GM18520 (cell line): Measurements from ENCODE around the gene FAM240A.

Experiments used
- ATAC-seq: cut with Tn5 transposase; IDR thresholded peaks from one replicate; pipeline ENCODE4 v1.9.1; 2021; ENCODE audit not compliant: unreplicated experiment

Gene FAM240A

DNA sequence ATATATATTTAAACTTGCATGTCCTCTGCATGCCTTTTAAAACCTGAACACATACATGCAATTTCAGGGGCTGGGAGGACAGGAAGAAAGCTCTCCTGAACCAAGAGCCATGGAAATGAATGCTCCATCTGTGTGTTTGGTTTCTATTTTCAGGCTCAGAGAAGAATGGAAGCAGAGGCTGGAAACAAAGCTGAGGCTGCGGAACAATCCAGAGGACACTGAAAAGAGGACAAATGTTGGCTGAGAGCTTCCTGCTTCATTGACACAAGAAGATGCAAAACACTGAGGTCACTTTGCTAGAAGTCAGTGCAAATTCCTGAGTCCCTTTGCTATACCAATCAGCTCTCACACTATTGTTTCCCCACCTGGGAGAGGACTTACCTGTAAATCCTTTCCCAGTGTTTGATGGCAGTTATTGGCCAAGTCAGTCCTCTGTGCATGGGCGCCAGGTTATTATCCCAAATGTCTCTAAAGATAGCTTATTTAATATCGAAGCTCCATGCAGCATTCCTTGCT is 12.7 kb downstream of the FAM240A start:
- no peak for ATAC-seq

DNA sequence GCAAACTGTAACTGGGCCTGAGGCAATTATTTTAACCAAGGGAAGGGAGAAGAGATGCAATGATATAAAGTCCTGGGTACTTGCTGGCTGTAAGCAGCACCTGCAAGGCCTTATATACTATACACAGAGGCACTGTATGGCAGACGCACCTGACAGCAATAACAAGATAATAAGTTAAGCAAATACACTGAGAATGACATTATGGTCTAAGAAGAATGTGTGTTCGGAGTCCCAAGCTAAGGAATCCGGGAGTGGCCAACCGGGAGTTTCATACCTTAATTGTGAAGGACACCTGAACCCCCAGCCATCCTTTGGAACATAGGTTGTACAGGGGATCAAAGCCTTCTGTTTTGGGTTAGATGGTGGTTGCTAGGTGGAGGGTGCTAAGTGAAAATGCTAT is 13.7 kb downstream of the FAM240A start:
- no peak for ATAC-seq

DNA sequence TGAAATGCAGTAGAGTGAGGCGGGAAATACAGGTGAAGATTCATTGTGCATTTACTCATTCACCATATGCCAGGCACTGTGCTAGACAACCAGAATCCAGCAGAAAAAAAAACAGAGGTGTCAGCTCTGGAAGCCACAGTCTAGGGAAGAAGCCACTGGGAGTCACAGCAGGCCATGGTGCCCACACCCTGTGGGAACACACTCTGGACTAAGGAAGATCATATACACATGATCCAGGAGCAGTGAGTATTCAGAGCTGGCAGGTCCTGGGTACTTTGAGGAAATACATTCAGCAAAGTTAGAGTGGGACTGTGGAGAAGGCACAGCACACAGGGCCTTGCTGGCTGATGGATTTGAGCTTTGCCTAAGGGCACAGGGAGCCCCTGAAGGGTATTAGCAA is 14.8 kb downstream of the FAM240A start:
- no peak for ATAC-seq

DNA sequence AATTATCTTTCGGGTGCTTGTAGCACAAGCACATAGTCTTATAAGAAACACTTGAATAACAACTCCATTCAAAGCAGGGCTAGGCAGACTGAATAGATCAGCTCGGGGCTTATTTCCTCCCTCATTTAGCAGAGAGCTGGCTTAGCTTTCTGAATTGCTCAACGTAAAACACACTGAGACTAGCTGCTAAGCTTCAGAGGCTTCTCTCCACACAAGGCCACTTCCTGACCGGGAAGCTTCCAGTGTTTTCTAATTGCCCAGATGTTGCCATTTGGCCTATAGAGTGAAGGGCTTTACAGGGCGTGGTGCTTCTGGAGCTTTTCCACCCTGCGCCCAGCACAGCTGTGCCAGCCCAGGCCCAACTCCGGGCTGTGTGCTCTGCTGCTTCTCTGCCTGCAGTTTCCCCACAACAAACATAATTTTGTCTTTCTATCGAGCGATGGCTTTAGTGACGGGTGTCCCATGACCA is 16.6 kb downstream of the FAM240A start:
- ATAC-seq = no peak

DNA sequence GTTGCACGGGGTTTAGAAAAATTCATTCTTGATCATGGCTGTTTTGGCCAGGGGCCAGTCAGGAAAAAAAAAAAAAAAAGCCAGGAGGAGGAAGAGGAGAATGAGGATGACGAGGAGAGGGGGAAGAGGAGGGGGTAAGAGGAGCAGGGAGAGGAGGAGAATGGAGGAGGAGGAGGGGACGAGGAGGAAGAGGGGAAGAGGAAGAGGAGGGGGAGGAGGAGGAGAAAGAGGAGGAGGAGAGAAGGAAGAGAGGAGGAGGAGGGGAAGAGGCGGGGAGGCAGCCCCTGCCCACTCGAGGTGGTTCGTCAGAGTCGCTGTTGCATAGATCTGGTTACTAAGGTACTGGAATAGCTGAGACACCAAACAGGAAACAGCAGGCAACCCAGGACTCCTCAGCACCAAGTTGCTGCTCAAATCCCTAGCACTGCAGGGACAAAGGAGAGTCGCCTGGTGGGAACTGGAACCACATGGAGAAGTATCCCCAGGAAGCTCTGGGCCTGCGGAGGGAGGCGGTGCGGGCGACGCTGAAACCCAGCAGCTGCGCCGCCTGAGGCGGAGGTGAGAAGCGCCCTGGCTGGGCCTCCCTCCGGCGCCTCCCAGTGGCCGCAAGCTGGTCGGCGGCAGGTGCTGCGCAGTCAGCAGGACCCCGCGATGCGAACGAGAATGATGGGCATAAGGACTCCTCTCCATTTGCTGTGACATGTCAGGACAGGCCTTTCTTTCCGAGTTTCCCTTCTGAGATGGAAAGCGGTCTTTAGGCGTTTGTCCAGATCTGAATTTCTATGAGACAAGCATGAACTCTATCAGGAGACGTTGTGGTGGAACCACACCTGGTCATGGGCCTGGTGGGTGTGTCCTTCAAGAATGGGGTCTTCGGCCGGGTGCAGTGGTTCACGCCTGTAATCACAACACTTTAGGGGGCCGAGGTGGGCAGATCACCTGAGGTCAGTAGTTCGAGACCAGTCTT is 17.5 kb downstream of the FAM240A start:
- ATAC-seq = peak; percentile 53

GRCh38 chr3:46632792-46633191 is 20.5 kb downstream of the FAM240A start:
- no peak for ATAC-seq

DNA sequence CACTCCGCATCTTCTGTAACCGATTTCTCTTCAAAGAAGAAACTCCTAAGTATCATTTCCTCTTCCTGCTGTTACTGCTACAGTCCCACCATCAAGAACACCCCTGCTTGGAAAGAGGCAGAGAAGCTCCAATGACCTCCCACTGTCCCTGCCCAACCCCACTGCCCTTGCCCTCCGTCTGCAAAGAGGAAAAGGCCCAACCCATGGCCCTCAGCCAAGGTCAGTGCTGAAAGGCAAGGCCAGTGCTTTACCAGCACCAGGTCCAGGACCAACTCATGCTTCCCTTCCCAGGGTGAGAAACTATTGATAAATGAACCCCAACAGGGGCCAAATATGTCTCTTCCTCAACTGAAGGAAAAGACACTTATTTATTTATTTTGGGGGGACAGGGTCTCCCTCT is 22.5 kb downstream of the FAM240A start:
- no peak for ATAC-seq

DNA sequence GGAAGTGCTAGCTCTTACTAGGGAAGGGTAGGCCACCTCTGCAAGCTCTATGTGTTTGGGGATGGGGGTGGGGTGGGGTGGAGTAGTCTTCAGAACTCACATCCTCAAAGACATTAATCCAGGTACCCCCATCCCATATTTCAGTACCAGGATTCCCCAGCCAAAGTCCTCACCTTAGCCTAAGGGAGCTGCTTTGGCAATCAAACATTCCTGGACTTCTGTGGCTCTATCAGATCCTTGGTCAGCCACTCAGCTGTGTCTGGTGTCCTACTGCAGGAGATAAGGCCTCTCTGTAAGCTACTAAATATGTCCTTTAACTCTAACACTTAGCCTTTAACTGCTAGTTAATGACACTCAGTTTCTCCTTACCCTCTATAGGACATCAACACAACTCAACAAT is 26.9 kb downstream of the FAM240A start:
- ATAC-seq = no peak

GRCh38 chr3:46640927-46641326 is 28.6 kb downstream of the FAM240A start:
- ATAC-seq = no peak

- ATAC-seq = no peak
Observed at GRCh38 chr3:46642971-46643370, 30.6 kb downstream of the FAM240A start.

- ATAC-seq = no peak
Observed at GRCh38 chr3:46643701-46644100, 31.4 kb downstream of the FAM240A start.

DNA sequence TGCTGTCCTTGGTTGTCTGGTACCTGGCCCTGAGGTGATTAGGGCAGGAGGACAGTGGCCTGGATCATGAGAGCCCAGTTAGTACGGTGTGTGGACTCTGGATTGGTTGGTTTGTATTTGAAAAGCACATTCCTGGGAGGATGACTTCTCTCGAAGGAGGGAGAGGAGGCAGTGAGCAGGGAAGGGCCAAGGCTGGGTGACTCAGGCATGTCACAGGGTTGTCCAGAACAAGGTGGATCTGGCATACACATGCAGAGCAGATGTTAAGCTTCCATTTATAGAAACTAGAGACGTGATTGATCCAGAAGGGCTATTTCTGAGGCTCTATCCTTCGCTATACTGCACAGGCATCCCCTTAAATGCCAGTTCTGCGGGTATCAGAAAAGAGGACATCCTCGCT is 34.4 kb downstream of the FAM240A start:
- ATAC-seq = no peak

- no peak for ATAC-seq
Observed at GRCh38 chr3:46648096-46648495, 35.8 kb downstream of the FAM240A start.

DNA sequence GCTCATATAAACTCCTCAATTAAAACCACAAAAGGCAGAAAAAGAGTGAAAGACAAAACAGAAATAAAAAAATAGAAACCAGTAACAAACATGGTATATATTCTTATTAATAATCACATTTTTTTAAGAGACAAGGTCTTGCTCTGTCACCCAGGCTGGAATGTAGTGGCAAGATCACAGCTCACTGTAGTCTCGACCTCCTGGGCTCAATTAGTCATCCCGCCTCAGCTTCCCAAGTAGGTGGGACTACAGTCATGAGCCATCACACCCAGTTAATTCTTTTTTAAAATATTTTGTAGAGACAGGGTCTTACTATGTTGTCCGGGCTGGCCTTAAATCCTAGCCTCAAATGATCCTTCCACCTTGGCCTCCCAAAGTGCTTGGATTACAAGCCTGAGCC is 37.1 kb downstream of the FAM240A start:
- ATAC-seq = no peak

DNA sequence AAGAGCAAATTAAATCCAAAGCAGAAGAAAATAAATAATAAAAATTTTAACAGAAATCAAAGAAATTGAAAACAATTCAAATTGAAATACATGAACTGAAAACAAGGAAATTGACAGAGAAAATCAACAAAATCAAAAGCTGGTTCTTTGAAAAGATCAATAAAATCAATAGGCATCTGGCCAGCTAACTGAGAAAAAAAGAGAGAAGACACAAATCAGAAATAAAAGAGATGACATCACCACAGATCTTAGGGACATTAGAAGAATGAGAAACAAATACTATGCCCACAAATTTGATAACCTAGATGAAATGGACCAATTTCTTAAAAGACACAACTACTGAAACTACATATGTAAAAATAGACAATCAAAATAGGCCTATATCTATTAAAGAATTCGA is 38.8 kb downstream of the FAM240A start:
- no peak for ATAC-seq

DNA sequence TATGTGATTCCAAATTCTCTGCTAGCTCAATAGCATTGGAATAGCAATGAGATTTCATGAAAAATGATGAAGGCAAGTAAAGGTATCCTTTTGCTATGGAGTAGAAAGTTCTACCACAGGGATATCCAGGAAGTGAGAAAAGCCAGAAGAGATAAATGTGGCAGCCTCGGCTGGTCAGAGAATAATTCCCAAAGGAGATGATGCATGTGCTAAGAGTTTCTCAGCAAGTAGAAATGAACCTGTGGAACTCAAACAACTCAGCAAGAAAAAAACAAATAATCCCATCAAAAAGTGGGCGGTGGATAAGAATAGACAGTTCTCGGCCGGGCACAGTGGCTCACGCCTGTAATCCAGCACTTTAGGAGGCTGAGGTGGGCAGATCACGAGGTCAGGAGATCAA is 42.9 kb downstream of the FAM240A start:
- no peak for ATAC-seq

DNA sequence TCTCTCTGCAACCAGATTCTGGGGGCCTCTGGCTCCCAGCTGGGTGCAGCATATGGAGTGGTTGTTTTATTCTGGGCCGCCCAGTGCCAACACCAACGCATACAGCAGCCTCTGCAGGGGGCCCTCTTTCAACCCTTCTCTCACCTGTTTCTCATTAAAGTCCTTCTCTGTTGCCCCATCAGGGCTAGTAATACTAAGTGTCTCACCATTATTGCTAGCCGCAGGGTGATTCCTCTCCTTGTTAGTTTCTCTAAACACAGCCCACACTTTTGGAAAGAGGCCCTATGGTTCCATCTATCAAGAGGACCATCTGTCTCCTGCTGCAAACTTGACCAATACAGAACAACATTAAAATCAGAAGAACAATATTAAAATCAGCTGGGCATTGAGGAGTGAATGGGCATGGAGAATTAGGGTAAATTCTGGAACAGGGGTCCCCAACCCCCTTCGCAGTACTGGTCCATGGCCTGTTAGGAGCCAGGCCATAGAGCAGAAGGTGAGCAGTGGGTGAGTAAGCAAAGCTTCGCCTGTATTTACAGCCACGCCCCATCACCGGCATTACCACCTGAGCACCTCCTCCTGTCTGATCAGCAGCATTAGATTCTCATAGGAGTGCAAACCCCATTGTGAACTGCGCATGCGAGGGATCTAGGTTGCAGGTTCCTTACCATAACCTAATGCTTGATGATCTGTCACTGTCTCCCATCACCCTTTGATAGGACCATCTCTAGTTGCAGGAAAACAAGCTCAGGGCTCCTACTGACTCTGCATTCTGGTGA is 44.6 kb downstream of the FAM240A start:
- ATAC-seq = no peak

- no peak for ATAC-seq
Observed at GRCh38 chr3:46659285-46659684, 47.0 kb downstream of the FAM240A start.

DNA sequence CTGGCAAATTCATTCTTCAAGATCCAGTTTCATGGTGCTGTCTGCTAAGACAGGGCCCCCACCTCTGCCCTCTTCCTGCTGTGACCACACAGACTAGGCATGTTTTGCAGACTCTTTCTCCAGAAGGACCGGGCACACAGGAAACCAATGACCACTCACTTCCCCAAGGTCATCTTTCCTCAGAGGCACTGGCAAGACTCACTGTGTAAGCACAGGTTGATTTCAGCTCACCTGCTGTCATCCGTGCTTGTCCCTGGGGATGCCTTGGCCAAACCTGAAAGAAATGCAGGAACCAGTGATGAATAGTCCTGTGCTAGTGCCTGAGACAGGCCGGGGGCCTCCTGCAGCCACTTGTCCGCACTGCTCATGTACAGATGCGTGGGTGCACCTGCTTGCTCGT is 47.7 kb downstream of the FAM240A start:
- ATAC-seq = no peak

DNA sequence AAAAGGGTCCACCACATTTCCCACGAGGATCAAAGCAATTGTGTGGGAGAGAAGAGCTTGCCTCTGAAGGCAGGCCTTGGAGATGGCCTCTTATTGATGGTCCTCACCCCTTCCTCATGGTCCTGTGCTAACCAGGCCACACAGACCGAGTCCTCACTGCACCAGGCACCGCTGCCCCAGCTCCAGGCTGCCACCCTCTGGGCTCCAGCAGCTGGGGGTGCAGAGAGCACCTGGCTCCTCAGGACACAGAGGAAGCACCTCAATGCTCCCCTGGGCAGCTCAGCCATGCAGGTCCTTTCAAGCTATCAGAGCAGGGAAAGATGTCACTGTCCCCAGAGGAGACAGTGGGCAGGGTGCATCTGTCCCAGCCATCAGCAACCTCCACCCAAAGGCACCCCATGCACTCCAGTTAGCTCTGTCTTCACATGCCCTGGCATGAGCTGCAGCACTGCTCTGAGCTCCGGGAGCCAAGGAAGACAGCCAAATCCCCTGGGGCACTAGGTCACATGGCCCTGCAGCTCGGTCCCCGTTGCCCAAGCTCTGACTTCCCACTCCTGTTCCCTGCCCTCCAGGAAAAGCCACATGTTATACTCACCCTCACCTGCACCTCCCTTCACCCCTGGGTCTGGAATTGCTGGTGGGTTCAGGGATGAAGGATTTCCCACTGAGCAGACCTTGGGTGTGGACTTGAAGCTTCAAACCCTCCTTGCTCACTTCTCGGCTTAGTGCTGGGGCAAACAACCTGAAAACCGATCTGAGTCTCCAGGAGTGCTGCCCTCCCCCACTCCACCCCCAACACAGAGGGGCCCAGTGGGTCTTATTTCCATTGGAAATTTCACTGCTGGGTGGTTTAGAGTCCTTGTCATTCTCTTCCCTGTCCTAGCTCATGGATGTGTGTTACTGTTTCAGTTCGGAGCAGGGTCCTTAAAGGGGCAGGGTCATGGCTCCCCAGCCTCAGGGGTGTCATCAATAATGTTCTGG is 48.5 kb downstream of the FAM240A start:
- no peak for ATAC-seq
